GM04504 (cell line): Measurements from ENCODE around the gene GIN1.
"Not testable (repeated sequence)": the region's sequence is repeated elsewhere in the genome, so short reads cannot be mapped to it uniquely, and the experiment has no call there.

Source experiments
- DNase-seq: peaks from one replicate; pipeline ENCODE4 v3.0.0-alpha.2; 2012; ENCODE audit warnings: low read depth

Gene GIN1

GRCh38 chr5:103109277-103109676 is 10.7 kb downstream of the GIN1 start:
- DNase-seq, result no peak

DNA sequence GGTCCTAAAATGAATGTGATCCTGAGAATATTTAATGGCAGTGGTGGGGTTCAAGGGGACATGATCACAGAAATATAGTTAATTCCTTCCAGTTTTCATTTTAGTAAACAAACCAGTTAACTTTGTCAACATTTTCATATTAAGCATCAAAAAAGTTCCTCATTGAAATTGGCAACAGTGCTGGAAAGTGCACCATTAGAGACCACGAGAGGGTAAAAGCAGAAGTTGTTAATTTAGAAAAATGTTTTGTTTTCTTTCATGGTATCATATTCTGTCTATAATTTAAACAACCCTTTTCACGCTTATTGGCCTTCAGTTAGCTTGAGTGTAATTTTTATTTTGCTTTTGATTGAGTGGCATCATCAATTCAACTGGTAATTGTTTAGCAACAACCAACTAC is 11.9 kb downstream of the GIN1 start:
- DNase-seq, result no peak

DNA sequence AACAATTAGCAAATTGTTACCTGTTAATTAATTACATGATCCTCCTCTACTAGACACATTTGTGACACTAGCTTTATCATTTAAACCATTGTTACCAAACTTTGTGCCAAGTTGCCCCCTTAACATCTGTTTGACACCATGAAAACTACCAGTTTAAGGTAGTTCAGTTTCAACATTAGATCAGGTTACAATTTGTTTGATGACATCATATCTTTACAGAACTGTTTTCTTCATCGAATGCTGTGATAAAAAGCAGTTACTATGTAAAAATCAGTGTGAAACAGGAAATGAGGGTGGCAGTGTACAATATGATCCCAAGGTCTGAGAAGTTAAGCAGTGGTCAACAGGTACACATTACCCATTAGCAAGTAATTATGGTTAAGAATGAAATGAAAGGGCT is 17.7 kb downstream of the GIN1 start:
- no peak for DNase-seq

DNA sequence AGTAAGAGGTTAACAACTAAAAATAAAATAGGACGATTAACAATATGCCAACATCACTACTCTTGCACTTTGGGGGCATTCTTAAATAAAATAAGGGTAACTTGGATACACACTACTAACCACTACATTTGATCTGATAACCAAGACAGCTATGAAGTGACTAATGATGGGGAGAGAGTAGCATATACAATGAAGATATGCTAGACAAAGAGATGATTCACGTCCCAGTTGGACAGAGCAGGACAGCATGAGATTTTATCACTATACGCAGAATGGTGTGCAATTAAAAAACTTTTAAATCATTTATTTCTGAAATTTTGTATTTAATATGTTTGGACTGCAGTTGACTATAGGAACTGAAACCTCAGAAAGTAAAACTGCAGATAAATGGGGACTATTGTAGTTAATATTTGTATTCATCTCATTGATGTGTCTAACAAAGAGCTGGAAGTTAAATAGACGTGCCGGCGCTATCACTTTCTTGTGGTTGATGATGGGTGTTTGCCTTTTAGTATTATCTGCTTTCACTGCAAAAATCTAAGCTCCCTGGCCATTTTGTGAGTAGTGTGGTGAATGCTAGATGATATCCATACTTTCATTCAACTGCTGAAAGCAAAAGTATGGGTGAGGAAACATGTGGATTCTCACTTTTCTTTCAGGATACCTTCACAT is 18.7 kb downstream of the GIN1 start:
- no peak for DNase-seq

GRCh38 chr5:103098993-103099392 is 20.9 kb downstream of the GIN1 start:
- DNase-seq, result no peak

DNA sequence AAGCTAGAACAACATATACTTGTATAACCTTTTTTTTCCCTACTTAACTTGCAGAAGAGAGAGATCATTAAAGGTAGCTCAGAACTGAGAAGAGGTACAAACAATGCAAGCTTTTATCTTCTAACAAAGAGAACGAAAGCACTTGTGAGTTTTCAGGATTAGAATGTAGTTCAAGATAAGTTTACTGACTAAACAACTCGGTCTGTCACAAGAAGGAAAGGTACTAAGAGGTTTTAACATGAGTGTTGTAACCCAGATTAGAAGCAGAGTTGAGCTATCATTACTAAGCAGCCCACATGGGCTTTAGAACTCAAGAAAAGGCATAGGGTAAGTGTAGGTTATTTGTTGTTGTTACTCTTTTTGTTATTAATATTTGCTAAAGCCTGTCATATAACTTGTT is 25.2 kb downstream of the GIN1 start:
- DNase-seq, result no peak

GRCh38 chr5:103093727-103094126 is 26.2 kb downstream of the GIN1 start:
- no peak for DNase-seq

DNA sequence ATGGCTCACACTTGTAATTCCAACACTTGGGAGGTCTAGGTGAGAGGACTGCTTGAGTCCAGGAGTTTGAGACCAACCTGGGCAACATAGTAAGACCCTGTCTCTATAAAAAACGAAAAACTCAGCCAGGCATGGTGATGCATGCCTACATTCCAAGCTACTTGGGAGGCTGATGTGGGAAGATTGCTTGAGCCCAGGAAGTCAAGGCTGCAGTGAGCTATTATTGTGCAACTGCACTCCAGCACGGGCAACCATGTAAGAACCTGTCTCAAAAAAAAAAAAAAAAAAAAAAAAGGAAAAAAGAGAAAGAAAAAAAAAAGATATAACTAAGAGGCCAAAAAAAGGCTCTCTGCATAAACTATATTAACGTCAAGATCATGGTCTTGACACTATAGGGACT is 27.3 kb downstream of the GIN1 start:
- DNase-seq, result no peak

GRCh38 chr5:103090791-103091190 is 29.1 kb downstream of the GIN1 start:
- DNase-seq, result no peak

DNA sequence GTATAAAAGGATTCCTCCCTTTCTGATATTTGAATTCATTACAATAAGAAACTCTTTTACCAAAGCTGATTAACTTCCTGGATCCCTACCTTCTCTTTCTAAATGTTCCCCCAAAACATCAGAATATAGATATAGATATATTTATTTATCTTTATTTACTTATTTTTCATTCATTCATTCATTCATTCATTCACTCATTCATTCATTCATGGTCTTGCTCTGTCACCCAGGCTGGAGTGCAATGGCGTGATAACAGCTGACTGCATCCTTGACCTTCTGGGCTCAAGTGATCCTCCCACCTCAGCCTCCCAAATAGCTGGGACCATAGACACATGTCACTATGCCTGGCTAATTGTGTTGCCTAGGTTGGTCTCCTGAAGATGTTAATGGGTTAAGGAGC is 30.7 kb downstream of the GIN1 start:
- DNase-seq, result no peak

DNA sequence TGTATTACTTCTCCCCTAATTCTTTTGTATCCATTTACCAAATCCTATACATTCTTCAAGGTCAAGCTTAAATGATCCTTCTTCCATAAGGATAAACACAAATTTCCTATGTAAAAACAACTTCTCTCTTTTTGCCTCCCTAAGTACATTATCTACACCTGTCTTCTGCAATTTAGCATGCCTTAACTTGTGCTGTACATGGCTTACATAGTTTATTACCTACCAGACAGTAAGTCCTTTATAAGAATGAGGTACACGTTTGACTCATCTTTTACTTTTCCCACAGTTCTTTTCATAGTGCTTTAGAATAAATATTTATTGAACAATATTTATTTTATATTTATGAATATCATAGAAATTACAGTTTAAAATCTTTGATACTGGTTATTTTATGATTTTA is 33.4 kb downstream of the GIN1 start:
- DNase-seq, result no peak

DNA sequence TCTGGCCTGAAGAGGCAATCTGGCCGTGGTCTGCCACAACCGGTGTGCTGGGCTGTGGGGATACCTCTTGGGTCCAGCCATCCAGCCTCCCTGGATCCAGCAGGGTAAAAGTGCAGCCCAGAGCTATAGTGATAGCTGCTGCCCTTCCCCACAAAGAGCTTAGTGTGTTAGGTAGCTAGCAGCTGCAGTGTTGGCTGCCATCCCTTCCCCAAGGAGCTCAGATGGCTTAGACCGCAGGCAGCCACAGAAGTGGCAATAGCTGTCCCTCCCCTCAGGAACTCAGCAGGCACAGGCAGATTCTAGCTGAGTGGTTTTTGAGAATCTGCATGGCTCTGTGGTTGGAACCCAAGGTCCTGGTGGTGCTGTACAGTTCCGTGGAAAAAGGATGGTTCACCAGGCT is 40.1 kb downstream of the GIN1 start:
- DNase-seq, result no peak

- DNase-seq, result no peak
Observed at GRCh38 chr5:103075442-103075841, 44.5 kb downstream of the GIN1 start.

DNA sequence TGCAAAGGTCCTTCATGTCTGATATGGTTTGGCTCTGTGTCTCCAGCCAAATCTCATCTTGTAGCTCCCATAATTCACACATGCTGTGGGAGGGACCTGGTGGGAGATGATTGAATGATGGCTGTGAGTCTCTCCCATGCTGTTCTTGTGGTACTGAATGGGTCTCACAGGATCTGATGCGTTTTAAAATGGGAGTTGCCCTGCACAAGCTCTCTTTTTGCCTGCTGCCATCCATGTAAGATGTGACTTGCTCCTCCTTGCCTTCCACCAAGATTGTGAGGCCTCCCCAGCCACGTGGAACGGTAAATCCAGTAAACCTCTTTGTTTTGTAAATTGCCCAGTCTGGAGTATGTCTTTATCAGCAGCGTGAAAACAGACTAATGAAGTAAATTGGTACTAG is 46.4 kb downstream of the GIN1 start:
- not testable (repeated sequence) for DNase-seq

DNA sequence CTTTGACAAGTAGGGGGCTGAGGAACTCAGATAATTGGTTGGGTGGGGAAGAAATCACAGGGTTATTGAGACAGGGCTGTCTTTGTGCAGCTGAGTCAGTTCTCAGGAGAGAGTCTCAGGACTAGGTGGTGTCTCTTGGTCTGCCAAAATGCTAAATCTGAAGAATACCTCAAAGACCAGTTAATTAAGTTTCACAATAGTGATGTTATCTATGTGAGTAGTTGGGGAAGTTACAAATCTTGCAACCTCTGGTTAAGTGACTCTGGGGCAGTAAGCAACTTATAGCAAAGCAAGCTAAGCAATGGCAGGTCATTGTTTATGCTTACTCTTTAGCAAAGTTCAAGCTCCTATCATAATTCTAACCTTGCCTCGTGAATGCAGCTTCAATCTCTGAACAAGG is 53.6 kb downstream of the GIN1 start:
- no peak for DNase-seq

- DNase-seq, result no peak
Observed at GRCh38 chr5:103060424-103060954, 59.4 kb downstream of the GIN1 start.

DNA sequence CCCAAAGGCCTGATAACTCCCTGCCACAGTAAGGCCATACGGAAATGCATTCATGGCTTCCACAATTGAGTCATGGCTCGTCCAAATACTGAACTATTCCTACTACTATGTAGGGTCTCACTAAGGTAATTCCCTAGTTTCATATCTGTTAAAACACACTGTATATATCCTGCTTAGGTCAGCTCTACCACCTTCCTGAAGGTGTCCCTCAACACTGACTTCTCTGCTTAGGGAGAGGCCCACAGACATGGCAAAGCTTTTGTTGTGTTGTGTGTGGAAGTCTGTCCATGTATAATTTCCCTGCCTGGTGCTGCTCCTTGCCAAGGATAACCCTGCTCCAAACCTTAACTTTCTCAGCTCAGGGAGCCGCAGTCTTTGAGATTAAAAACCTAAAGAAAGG is 60.4 kb downstream of the GIN1 start:
- DNase-seq, result no peak

GRCh38 chr5:103057208-103058130 is 62.5 kb downstream of the GIN1 start:
- no peak for DNase-seq

GRCh38 chr5:103046706-103047105 is 73.2 kb downstream of the GIN1 start:
- not testable (repeated sequence) for DNase-seq

- DNase-seq, result no peak
Observed at GRCh38 chr5:103041071-103041676, 78.8 kb downstream of the GIN1 start.

DNA sequence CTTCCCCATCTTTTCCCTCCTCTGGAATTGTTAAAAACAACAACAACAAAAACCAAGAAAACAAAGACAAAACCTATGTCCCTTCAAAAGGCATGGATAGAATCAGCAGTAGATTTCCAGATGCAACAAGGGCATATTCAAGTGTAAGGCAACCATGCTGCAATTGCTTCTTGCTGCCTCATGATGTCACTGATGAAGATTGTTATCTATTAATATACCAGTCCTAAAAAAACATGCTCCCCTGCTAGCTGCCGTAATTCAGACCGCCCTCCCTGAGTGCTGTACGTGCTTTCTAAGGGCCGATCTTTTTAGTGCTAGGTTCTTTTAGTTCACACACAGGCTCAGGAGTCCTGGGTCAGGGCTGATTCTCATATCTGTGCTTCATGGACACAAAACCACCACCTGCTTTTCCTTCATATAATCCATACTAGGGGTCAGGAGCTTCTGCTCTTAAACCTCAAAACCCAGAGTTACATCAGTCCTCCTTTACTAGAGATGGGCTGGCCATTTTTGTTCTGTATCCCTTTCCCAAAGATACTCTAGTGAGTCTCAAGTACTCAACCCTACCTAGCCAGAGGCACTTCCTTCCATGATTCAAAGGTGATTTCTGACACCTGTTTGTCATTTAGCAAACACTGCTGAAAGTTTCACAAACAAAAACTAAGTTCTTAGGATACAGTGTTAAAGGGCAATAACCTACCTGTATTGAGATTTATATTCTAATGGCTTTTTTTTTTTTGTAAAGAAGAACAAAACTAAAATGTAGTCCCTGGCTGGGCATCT is 82.1 kb downstream of the GIN1 start:
- DNase-seq, result no peak

DNA sequence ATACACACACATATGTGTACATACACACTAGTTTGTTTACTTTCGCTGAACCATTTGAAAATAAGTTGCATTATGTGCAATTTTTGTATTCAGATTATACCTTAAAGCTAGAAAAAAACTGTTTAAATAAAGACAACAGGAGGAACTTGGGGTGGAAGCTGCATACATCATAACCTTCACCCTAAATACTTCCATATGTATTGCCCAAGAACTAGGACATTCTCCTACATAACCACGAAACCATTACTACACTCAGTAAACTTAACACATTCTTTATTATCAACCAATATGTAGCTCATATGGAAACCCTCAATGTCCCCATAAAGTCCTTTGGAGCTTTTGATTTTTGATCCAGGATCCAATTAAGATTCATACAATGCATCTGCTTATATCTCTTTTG is 83.3 kb downstream of the GIN1 start:
- no peak for DNase-seq
